Endothelial cell of umbilical vein (primary cell): ENCODE data around the gene CDC45. TPM values are rescaled to one million over a fixed set of nuclear protein-coding genes. Genes with fewer than 3 reads are reported as not detected.
A peak's percentile ranks its signal among the peaks of the same experiment; 100 is the strongest.

Experiments
- BruUV-seq: library from RNA; stranded (reverse); fragments of 400-500 nt; replicated peaks from 2 replicates; lab custom pipeline; 2021; lab: Mats Ljungman, UMichigan
- CTCF ChIA-PET: fragments of 300-600, 350-600 bp; sonication (Branson Sonifier 250); formaldehyde crosslinking; loops from one replicate; lab custom pipeline; 2021; ENCODE audit warnings: antibody characterized with exemption, inconsistent platforms; lab: Charles Lee
- POLR2A ChIA-PET: fragments of 300-600, 350-600 bp; sonication (Branson Sonifier 250); formaldehyde crosslinking; loops from one replicate; lab custom pipeline; 2021; ENCODE audit warnings: antibody characterized with exemption, inconsistent platforms; lab: Charles Lee
- DNase-seq: peaks from one replicate; pipeline ENCODE4 v3.0.0-alpha.2; 2011; ENCODE audit warnings: low read depth, low spot score
- FAIRE-seq: peaks from 2 replicates; lab custom pipeline; 2011; peaks lifted over from hg19 to GRCh38; lab: Jason Lieb, UNC
- H2AFZ ChIP-seq: 2 replicates; pipeline ENCODE4 v1.6.0; 2012; ENCODE audit warnings: low read depth, low read length, control low read depth, inconsistent platforms
- H3K27ac ChIP-seq: 2 replicates; pipeline ENCODE4 v1.5.1; 2011; ENCODE audit warnings: low read depth, mild to moderate bottlenecking, control low read depth, low read length, moderate library complexity; ENCODE audit not compliant: insufficient read depth
- H3K27me3 ChIP-seq, 2 experiments: 2 replicates each; pipeline versions ENCODE4 v1.6.0 to v1.6.1; 2011; ENCODE audit warnings: low read length in 2 of 2, mixed read lengths in 1 of 2; ENCODE audit not compliant: control insufficient read depth in 2 of 2, insufficient read depth in 2 of 2
- H3K36me3 ChIP-seq, 2 experiments: 2 replicates in 1 of 2; 3 replicates in 1 of 2; pipeline ENCODE4 v1.5.1; 2011; ENCODE audit warnings: low read length in 2 of 2, mild to moderate bottlenecking in 1 of 2, moderate library complexity in 1 of 2; ENCODE audit not compliant: control insufficient read depth in 2 of 2, insufficient read depth in 2 of 2; ENCODE audit errors: extremely low read depth in 1 of 2
- H3K4me1 ChIP-seq: 3 replicates; pipeline ENCODE4 v1.5.1; 2011; ENCODE audit warnings: mild to moderate bottlenecking, low read length; ENCODE audit not compliant: control insufficient read depth, insufficient read depth; ENCODE audit errors: extremely low read depth
- H3K4me2 ChIP-seq: 2 replicates; pipeline ENCODE4 v1.6.1; 2011; ENCODE audit warnings: low read length, control low read depth, mixed read lengths; ENCODE audit not compliant: insufficient read depth
- H3K4me3 ChIP-seq, 3 experiments: fragments of 200-600 bp in 1 of 3; sonication (generic), shearing (Covaris generic) in 1 of 3; replicated peaks in 1 of 3; 2 replicates each; pipeline ENCODE4 v1.5.1; 2011 to 2016; ENCODE audit warnings: control low read depth in 3 of 3, low read length in 3 of 3, mild to moderate bottlenecking in 2 of 3, inconsistent platforms in 1 of 3, low read depth in 1 of 3, moderate library complexity in 1 of 3; ENCODE audit not compliant: insufficient read depth in 1 of 3
- H3K79me2 ChIP-seq: 2 replicates; pipeline ENCODE4 v1.6.0; 2012; ENCODE audit warnings: low read length, inconsistent platforms; ENCODE audit not compliant: control insufficient read depth, insufficient read depth
- H3K9ac ChIP-seq: replicated peaks from 2 replicates; pipeline ENCODE3; 2011; ENCODE audit warnings: low read length, control low read depth; ENCODE audit not compliant: insufficient read depth; ENCODE audit errors: extremely low read depth
- H3K9me1 ChIP-seq: replicated peaks from 3 replicates; pipeline ENCODE4 v1.6.0; 2011; ENCODE audit warnings: mild to moderate bottlenecking, low read length; ENCODE audit not compliant: control insufficient read depth, insufficient read depth; ENCODE audit errors: extremely low read depth
- H3K9me3 ChIP-seq: replicated peaks from 2 replicates; pipeline ENCODE4 v1.5.1; 2012; ENCODE audit warnings: low read length, inconsistent platforms; ENCODE audit not compliant: control insufficient read depth, insufficient read depth
- H4K20me1 ChIP-seq: replicated peaks from 2 replicates; pipeline ENCODE3; 2011; ENCODE audit warnings: mild to moderate bottlenecking, low read length; ENCODE audit not compliant: control insufficient read depth, insufficient read depth; ENCODE audit errors: extremely low read depth
- CTCF ChIP-seq, 2 donors: IDR thresholded peaks; 1 replicate in 1 of 2; 2 replicates in 1 of 2; pipeline ENCODE4 v1.5.1; 2011; ENCODE audit warnings: low read length in 2 of 2, mild to moderate bottlenecking in 2 of 2, moderate library complexity in 2 of 2, control low read depth in 1 of 2, inconsistent platforms in 1 of 2, low read depth in 1 of 2; ENCODE audit not compliant: insufficient read depth in 1 of 2; ENCODE audit errors: extremely low read depth in 1 of 2
- FOS ChIP-seq: IDR thresholded peaks from 2 replicates; pipeline ENCODE4 v1.6.1; 2011; ENCODE audit warnings: mild to moderate bottlenecking, low read length, moderate library complexity, borderline replicate concordance; ENCODE audit not compliant: insufficient read depth
- MAX ChIP-seq: IDR thresholded peaks from 2 replicates; pipeline ENCODE4 v1.6.1; 2011; ENCODE audit not compliant: insufficient read depth, insufficient read length
- POLR2A ChIP-seq: IDR thresholded peaks from 2 replicates; pipeline ENCODE4 v1.6.1; 2012; ENCODE audit warnings: low read depth, mild to moderate bottlenecking, control low read depth, low read length
- POLR2AphosphoS5 ChIP-seq: IDR thresholded peaks from 2 replicates; pipeline ENCODE4 v1.6.1; 2012; ENCODE audit warnings: low read depth, mild to moderate bottlenecking, control low read depth, low read length, moderate library complexity; ENCODE audit not compliant: insufficient read depth
- dilution Hi-C: fragments of 300-500 bp; cut with MboI; formaldehyde crosslinking; loops from one replicate; pipeline ENCODE4 v1.15.0; 2019; ENCODE audit warnings: low sequenced_read_pairs; ENCODE audit not compliant: extremely low pct_ligation_motif_present
- intact Hi-C: fragments of 100-400 bp; cut with micrococcal nuclease; formaldehyde crosslinking; loops from one replicate; pipeline ENCODE4 v1.10.0; 2022
- polyA plus RNA-seq, 4 experiments: library from polyadenylated mRNA; depleted of rRNA in 3 of 4; stranded (reverse) in 3 of 4; unstranded in 1 of 4; fragments of >200 nt; gene quantifications; 2 replicates each; pipeline versions ENCODE4 v1.2.1 to v1.2.3, GENCODE V29; 2011 to 2012; ENCODE audit warnings: missing spikeins in 1 of 4
- total RNA-seq: library from RNA; stranded (reverse); gene quantifications from 2 replicates; pipeline ENCODE4 v1.2.3, GENCODE V29; 2021

The CDC45 gene
- total and polyA plus RNA-seq, 2 donors (not counting 3 experiments of a cell fraction or from before 2014, with no cell fraction given): 36.6 to 40.6 TPM

- Histone ChIP-seq H2AFZ (peak within 1 kb of the TSS; percentile 48), H3K9me1 (no peaks in the 10 kb centered on the region), H3K27ac (peak within 1 kb of the TSS; percentile 55), H3K79me2 (peaks cover 28% of the 10 kb centered on the region), H3K9ac (peak within 1 kb of the TSS; percentile 48), H3K27me3 (no peaks in the 10 kb centered on the region), H3K4me3 (peak within 1 kb of the TSS; percentile 53 to 75 (median 61)), H3K9me3 (no peaks in the 10 kb centered on the region), H3K4me2 (peak within 1 kb of the TSS; percentile 45), H3K4me1 (peaks cover 44% of the 10 kb centered on the region), H3K36me3 (peaks cover 0 to 2% of the 10 kb centered on the region in 2 experiments), H4K20me1 (no peaks in the 10 kb centered on the region)
- peak; percentile 83 for FAIRE-seq
- TF ChIP-seq FOS (no peak), POLR2A (peak; percentile 96), POLR2AphosphoS5 (peak; percentile 81)
- CTCF ChIA-PET: interaction anchor here (0.9 to 3.1 kb wide), 6 partner anchors 9 to 105 kb away, joined by 3 to 26 read pairs (median 9); no protein-coding TSS in a partner anchor
- dilution Hi-C loops: no loop called here
- DNase-seq: peak; percentile 91
- POLR2A ChIA-PET: interaction anchor here (0.7 to 2.0 kb wide), 9 partner anchors 9 to 105 kb away, joined by 3 to 8 read pairs (median 5); partner anchors contain the start of gene CDC45
- BruUV-seq: TSS peak; percentile 52
- intact Hi-C loops: loop anchor here (1.0 to 2.0 kb wide), 5 partner anchors 9 to 96 kb away; partner anchors contain the start of genes CDC45 and UFD1
Measured at GRCh38 chr22:19524170-19525115, 44.7 kb downstream of the CDC45 start, which contains the start of gene CLDN5. Gene CLDN5, minus strand, starts transcription at chr22:19524410. Its CDS starts 155 bp downstream, at chr22:19524255.

GRCh38 chr22:19525116-19525660, 45.5 kb downstream of the CDC45 start:
- FAIRE-seq (peak; percentile 50), DNase-seq (peak; percentile 28)
- no peaks in the 10 kb centered on the region for H3K27me3 ChIP-seq
- H4K20me1 ChIP-seq: no peaks in the 10 kb centered on the region
- no peaks in the 10 kb centered on the region for H3K9me3 ChIP-seq
- TF ChIP-seq CTCF (IDR thresholded peaks at IDR 0.05; ENCODE audit: extremely low read depth in 1 of 2, insufficient read depth in 1 of 2, low read depth in 1 of 2, low read length in 2 of 2) (no peak), POLR2AphosphoS5 (no peak), POLR2A (no peak), MAX (no peak)
- H3K4me3 ChIP-seq: peak overlapping the region in 1 of 3 experiments; percentile 10
- POLR2A ChIA-PET: interaction anchor here (1.3 kb wide), 1 partner anchor 66 kb away, joined by 6 read pairs; no protein-coding TSS in a partner anchor
- peaks cover 0 to 2% of the 10 kb centered on the region in 2 experiments for H3K36me3 ChIP-seq
- CTCF ChIA-PET: interaction anchor here (1.4 to 2.4 kb wide), 3 partner anchors 8 to 104 kb away, joined by 3 to 26 read pairs (median 9); no protein-coding TSS in a partner anchor
- H3K4me2 ChIP-seq: peak overlapping the region; percentile 45
- peak overlapping the region; percentile 34 for H2AFZ ChIP-seq
- dilution Hi-C loops: no loop called here
- intact Hi-C loops: loop anchor here (1.0 to 2.0 kb wide), 2 partner anchors 8 to 96 kb away; no protein-coding TSS in a partner anchor
- no TSS peak for BruUV-seq
- H3K4me1 ChIP-seq: peaks cover 44% of the 10 kb centered on the region
- H3K27ac ChIP-seq: peak overlapping the region; percentile 55
- no peaks in the 10 kb centered on the region for H3K9me1 ChIP-seq
- peak overlapping the region; percentile 29 for H3K9ac ChIP-seq
- peaks cover 28% of the 10 kb centered on the region for H3K79me2 ChIP-seq
